GM18499 (cell line): ENCODE measurements around the gene AKAP11.
A peak's percentile ranks its signal among the peaks of the same experiment; 100 is the strongest.
"Not testable (repeated sequence)": the region's sequence is repeated elsewhere in the genome, so short reads cannot be mapped to it uniquely, and the experiment has no call there.

Source experiments
- ATAC-seq: cut with Tn5 transposase; IDR thresholded peaks from one replicate; pipeline ENCODE4 v1.9.1; 2021; ENCODE audit warnings: moderate number of reproducible peaks; ENCODE audit not compliant: insufficient read depth, unreplicated experiment

Gene AKAP11, protein sequence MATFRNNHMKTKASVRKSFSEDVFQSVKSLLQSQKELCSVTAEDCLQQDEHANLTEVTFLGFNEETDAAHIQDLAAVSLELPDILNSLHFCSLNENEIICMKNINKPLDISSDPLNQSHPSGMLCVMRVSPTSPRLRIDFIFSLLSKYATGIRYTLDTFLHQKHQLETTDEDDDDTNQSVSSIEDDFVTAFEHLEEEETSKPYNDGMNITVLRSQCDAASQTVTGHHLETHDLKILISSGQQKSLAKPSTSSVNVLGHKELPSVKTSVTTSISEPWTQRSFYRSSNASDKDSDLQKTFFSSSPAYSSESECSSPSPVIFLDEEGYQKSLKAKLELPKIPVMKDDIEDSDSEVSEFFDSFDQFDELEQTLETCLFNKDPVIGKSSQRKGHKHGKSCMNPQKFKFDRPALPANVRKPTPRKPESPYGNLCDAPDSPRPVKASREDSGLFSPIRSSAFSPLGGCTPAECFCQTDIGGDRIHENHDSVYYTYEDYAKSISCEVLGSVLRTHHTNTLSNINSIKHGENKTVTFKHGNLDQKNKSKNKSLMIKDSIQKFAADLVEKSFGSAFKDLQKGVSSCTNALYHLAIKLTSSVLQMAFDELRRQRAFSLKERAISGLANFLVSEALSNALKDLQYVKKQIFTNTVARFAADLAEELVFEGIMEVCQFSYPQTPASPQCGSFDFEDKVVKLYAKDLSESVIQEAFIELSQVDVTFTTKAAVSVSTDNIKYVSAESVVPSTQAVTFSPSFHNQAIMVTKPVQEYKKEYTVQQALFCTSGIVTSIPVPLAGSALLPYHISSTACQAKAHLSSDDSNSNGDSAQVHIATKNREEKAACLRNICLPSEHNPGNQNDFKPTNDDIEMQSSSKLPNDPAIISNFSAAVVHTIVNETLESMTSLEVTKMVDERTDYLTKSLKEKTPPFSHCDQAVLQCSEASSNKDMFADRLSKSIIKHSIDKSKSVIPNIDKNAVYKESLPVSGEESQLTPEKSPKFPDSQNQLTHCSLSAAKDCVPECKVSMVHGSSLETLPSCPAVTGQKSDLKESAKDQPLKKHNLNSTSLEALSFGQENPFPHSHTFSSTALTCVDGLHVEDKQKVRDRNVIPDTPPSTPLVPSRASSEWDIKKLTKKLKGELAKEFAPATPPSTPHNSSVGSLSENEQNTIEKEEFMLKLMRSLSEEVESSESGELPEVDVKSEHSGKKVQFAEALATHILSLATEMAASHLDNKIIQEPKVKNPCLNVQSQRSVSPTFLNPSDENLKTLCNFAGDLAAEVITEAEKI (N-terminal part only)

DNA sequence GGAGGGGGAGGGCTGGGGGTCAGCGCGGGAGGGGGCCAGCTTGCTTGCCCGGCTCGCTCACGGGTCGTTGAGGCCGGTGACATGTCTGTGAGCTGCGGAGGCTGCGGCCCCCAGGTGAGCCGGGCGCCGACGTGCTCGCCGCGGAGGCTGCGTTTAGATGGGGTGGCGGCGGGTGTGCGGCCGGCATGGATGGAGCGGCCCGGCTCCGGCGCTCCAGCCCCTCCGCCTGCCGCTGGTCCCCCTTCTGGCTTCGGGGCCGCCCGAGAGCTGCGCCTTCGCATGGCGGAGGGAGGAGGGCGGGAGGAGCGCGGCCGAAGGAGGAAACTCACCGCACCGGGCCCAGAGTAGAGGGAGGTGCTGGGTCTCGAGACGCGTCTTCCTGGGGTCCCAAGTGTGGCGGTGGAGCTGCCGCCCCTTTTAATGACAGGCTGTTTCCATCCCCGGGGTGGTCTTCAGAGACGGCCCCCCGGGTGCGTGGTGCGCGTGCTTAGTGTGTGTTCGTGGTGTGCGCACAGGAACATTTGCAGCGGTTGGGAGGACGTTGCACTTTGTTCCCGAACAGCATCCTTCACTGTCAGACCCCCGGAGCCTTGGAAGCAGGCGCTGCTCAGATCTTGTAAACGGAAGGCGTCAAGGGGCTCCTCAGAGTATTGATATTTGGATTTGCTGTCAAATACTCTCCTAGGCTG lies at the start of gene AKAP11:
Gene AKAP11 (plus strand): TSS at position 38 of the 689 bp plus-strand sequence. CDS start 14,197 bp downstream, outside the sequence.
- ATAC-seq, result peak; percentile 2

DNA sequence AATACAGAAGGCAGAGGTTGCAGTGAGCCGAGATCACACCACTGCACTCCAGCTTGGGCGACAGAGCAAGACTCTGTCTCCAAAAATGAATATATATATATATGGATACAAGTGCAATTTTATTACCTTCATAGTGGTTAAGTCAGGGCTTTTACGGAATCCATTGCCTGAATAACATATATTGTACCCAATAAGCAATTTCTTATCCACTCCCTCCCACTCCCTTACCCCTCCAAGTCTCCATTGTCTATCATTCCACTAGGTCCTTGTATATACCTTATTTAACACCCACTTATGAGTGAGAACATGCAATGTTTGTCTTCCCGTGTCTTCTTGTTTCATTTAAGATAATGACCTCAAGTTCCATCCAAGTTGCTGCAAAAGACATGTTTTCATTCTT lies 48.3 kb upstream of the AKAP11 start:
- ATAC-seq, result no peak

- ATAC-seq, result no peak
Observed at GRCh38 chr13:42225051-42225450, 46.9 kb upstream of the AKAP11 start.

GRCh38 chr13:42226759-42227158 lies 45.2 kb upstream of the AKAP11 start:
- ATAC-seq, result not testable (repeated sequence)

DNA sequence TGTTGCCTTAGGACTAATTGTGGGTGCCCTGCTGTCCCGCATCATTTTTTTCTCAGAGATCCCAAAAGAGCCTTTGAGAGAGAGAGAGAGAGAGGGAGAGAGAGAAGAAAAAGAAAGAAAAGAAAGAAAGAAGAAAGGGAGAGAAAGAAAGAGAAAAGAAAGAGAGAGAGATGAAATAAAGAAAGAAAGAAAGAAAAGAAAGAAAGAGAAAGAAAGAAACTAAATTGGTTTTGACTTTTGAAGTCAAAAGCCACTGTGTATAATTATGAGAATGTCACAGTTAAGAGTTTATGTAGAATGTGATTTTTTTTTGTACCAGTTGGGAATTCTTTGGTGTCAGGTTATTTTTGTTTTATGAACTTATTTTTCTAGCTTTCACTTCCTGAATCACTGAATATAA lies 43.4 kb upstream of the AKAP11 start:
- ATAC-seq, result no peak

DNA sequence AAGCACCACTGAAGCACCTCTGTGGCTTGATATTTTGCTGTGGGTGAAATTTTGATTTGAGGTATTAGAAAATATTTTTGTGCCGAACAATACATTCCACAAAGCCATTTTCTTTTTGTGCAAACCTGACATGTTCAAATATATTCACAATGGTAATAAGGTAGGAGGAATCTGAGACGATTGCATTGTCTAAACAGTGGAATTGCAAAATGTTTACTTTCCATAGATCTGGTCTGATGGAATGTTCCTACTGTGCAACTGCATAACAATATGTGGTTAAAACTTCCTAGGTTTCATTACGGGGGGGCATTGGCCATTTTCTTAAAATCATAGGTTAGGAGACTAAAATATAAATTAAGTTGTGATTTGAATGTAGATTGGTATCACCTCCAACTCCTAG lies 42.7 kb upstream of the AKAP11 start:
- ATAC-seq, result no peak

DNA sequence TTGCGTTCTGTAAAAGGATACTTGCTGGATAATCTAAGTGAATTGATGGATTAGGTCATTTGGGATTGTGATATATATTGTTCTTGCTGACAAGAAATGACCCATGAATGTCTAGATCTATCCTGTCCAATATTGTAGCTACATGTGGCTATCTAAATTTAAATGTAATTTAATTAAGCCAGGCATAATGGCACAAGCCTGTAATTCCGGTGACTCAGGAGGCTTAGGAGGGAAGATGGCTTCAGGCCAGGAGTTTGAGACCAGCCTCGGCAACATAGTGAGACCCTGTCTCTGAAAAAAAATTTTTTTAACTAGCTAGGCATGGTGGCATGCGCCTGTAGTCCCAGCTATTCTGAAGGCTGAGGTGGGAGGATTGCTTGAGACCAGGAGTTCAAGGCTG lies 39.3 kb upstream of the AKAP11 start:
- no peak for ATAC-seq

DNA sequence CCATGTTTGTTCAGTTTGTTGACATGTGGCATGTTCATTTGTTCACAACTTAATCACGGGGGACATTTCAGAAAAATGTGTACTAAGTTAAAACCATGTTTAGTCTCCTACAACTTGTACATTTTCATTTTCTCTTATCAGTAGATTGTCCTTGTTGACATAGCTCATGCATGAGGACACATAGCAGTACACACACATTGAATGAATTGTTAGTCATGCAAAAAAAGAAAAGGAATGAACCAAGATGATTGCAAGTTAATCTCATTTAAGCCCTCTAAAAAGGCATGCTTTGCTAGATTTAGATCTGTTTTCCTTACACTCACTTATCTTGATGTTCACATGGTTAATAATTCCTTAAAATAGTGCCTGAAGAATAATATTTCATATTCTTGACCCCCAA lies 38.2 kb upstream of the AKAP11 start:
- no peak for ATAC-seq

DNA sequence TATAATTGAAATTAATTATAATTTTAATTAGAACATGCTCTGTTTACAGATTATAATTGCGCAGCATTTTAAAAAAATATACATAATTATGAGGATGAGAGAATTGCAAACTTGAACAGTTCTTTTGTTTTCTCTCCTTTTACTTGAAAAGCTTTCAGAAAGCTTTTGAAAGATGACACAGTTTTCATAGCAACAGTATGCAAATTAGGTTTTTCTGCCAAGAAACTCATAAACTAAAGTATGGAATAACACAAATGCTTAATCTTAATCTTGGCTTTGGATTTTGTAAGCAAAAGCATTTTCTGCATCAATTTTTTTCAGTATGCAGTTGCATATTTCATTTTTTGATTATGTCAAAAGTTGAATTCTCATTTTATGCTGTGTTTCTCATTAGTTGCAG lies 32.8 kb upstream of the AKAP11 start:
- ATAC-seq, result no peak

- ATAC-seq, result no peak
Observed at GRCh38 chr13:42239644-42240043, 32.3 kb upstream of the AKAP11 start.

DNA sequence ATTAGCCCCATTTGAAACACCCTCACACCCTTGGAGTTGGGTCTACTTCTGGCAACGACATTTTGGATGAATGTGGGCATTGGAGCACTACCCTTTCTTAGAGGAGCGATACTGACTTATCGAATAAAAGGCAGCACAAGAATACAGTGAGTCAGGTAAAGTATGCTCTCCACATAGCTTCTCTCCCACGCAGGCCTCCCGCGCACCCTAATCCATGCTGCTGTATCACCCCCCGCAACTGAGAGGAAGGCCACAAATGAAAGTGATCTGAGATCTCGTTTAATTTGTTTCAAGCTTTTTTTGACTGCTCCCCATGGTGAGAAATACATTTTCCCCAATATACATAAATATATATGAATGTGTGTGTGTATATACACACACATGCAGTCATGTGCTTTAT lies 25.4 kb upstream of the AKAP11 start:
- ATAC-seq, result no peak

DNA sequence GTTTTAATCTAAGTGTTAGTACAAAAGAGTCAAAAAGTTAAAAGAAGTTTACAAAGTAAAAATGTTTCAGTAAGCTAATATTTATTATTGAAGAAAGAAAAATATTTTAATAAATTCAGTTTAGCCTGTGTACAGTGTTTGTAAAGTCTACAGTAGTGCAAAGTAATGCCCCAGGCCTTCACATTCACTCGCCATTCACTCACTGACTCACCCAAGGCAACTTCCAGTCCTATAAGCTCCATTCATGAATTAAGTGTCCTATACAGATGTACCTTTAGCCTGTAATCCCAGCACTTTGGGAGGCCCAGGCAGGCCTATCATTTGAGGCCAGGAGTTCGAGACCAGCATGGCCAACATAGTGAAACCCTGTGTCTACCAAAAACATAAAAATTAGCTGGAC lies 24.1 kb upstream of the AKAP11 start:
- ATAC-seq, result no peak

GRCh38 chr13:42255886-42256285 lies 16.1 kb upstream of the AKAP11 start:
- no peak for ATAC-seq

GRCh38 chr13:42258747-42259146 lies 13.2 kb upstream of the AKAP11 start:
- no peak for ATAC-seq

GRCh38 chr13:42259515-42259914 lies 12.4 kb upstream of the AKAP11 start:
- no peak for ATAC-seq

GRCh38 chr13:42260903-42261654 lies 10.9 kb upstream of the AKAP11 start:
- no peak for ATAC-seq

- no peak for ATAC-seq
Observed at GRCh38 chr13:42266473-42266872, 5.5 kb upstream of the AKAP11 start.

GRCh38 chr13:42270160-42270856 lies 1.6 kb upstream of the AKAP11 start:
- ATAC-seq, result no peak

GRCh38 chr13:42270857-42271215 lies 1.1 kb upstream of the AKAP11 start:
- ATAC-seq, result no peak
